ENCODE measurements around the gene XRCC4. TPM values are rescaled to one million over a fixed set of nuclear protein-coding genes. Genes with fewer than 3 reads are reported as not detected.
A peak's percentile ranks its signal among the peaks of the same experiment; 100 is the strongest.

The XRCC4 gene
- polyA plus RNA-seq, 4 donors: 9.1 to 12.4 (median 10.8) TPM

GRCh38 chr5:83097689-83098231, 20.4 kb downstream of the XRCC4 start:
- DNase-seq (peak; percentile 75 to 76), FAIRE-seq (peak; percentile 78)
- 20 to 37% (median 35%) methylated on average over 2 of the region's 2 CpGs for WGBS, 3 donors
- Histone ChIP-seq H3K27me3 (ENCODE audit: control insufficient read depth in 3 of 3, insufficient read depth in 3 of 3, low read length in 3 of 3) (no peaks in the 10 kb centered on the region), H3K4me1 (ENCODE audit: control insufficient read depth in 3 of 3, insufficient read depth in 2 of 3, low read depth in 1 of 3, low read length in 2 of 3) (peaks cover 2 to 29% (median 3%) of the 10 kb centered on the region in 3 donors), H3K9me3 (ENCODE audit: control insufficient read depth in 2 of 2, insufficient read depth in 1 of 2, low read depth in 1 of 2, low read length in 1 of 2) (peaks cover 0 to 22% of the 10 kb centered on the region in 2 donors), H3K4me3 (ENCODE audit: low read depth in 1 of 3, low read length in 3 of 3) (no peak overlapping the region), H3K36me3 (ENCODE audit: control insufficient read depth in 3 of 3, insufficient read depth in 2 of 3, low read depth in 1 of 3, low read length in 3 of 3) (peaks cover 0 to 4% (median 0%) of the 10 kb centered on the region in 3 donors), H3K27ac (ENCODE audit: low read depth in 1 of 3, low read length in 2 of 3) (peak overlapping the region in 1 of 3 donors; percentile 39)

- H3K4me1 ChIP-seq (ENCODE audit: control insufficient read depth in 3 of 3, insufficient read depth in 2 of 3, low read depth in 1 of 3, low read length in 2 of 3): peaks cover 2 to 29% (median 3%) of the 10 kb centered on the region in 3 donors
- no peak overlapping the region for H3K4me3 ChIP-seq (ENCODE audit: low read depth in 1 of 3, low read length in 3 of 3)
- peak overlapping the region in 1 of 3 donors; percentile 4 for H3K27ac ChIP-seq (ENCODE audit: low read depth in 1 of 3, low read length in 2 of 3)
- DNase-seq (peak in 1 of 2 donors; percentile 5), FAIRE-seq (no peak)
- H3K27me3 ChIP-seq (ENCODE audit: control insufficient read depth in 3 of 3, insufficient read depth in 3 of 3, low read length in 3 of 3): no peaks in the 10 kb centered on the region
- peaks cover 0 to 19% of the 10 kb centered on the region in 2 donors for H3K9me3 ChIP-seq (ENCODE audit: control insufficient read depth in 2 of 2, insufficient read depth in 1 of 2, low read depth in 1 of 2, low read length in 1 of 2)
- peaks cover 0 to 4% (median 0%) of the 10 kb centered on the region in 3 donors for H3K36me3 ChIP-seq (ENCODE audit: control insufficient read depth in 3 of 3, insufficient read depth in 2 of 3, low read depth in 1 of 3, low read length in 3 of 3)
These were observed 21.7 kb downstream of the XRCC4 start for GRCh38 chr5:83099001-83099400.

GRCh38 chr5:83099445-83099844, 22.1 kb downstream of the XRCC4 start:
- no peak for FAIRE-seq
- WGBS, 3 donors: 29 to 63% (median 38%) methylated on average over 1 of the region's 1 CpG
- DNase-seq: peak; percentile 37 to 59

GRCh38 chr5:83101514-83101913, 24.2 kb downstream of the XRCC4 start:
- FAIRE-seq (no peak), DNase-seq (no peak)
- Histone ChIP-seq H3K36me3 (ENCODE audit: control insufficient read depth in 3 of 3, insufficient read depth in 2 of 3, low read depth in 1 of 3, low read length in 3 of 3) (no peaks in the 10 kb centered on the region), H3K4me3 (ENCODE audit: low read depth in 1 of 3, low read length in 3 of 3) (no peak overlapping the region), H3K27ac (ENCODE audit: low read depth in 1 of 3, low read length in 2 of 3) (no peak overlapping the region), H3K9me3 (ENCODE audit: control insufficient read depth in 2 of 2, insufficient read depth in 1 of 2, low read depth in 1 of 2, low read length in 1 of 2) (no peaks in the 10 kb centered on the region), H3K27me3 (ENCODE audit: control insufficient read depth in 3 of 3, insufficient read depth in 3 of 3, low read length in 3 of 3) (no peaks in the 10 kb centered on the region), H3K4me1 (ENCODE audit: control insufficient read depth in 3 of 3, insufficient read depth in 2 of 3, low read depth in 1 of 3, low read length in 2 of 3) (peaks cover 0 to 26% (median 2%) of the 10 kb centered on the region in 3 donors)
- 86 to 94% (median 89%) methylated on average over 1 of the region's 1 CpG for WGBS, 3 donors

More at GRCh38 chr5:83099445-83099844, 22.1 kb downstream of the XRCC4 start:
- peaks cover 2 to 29% (median 3%) of the 10 kb centered on the region in 3 donors for H3K4me1 ChIP-seq (ENCODE audit: control insufficient read depth in 3 of 3, insufficient read depth in 2 of 3, low read depth in 1 of 3, low read length in 2 of 3)
- peaks cover 0 to 4% (median 0%) of the 10 kb centered on the region in 3 donors for H3K36me3 ChIP-seq (ENCODE audit: control insufficient read depth in 3 of 3, insufficient read depth in 2 of 3, low read depth in 1 of 3, low read length in 3 of 3)
- H3K4me3 ChIP-seq (ENCODE audit: low read depth in 1 of 3, low read length in 3 of 3): no peak overlapping the region
- H3K27me3 ChIP-seq (ENCODE audit: control insufficient read depth in 3 of 3, insufficient read depth in 3 of 3, low read length in 3 of 3): no peaks in the 10 kb centered on the region
- H3K9me3 ChIP-seq (ENCODE audit: control insufficient read depth in 2 of 2, insufficient read depth in 1 of 2, low read depth in 1 of 2, low read length in 1 of 2): peaks cover 0 to 16% of the 10 kb centered on the region in 2 donors
- peak overlapping the region in 1 of 3 donors; percentile 47 for H3K27ac ChIP-seq (ENCODE audit: low read depth in 1 of 3, low read length in 2 of 3)

GRCh38 chr5:83102364-83102980, 25.1 kb downstream of the XRCC4 start:
- Histone ChIP-seq H3K9me3 (ENCODE audit: control insufficient read depth in 2 of 2, insufficient read depth in 1 of 2, low read depth in 1 of 2, low read length in 1 of 2) (no peaks in the 10 kb centered on the region), H3K4me1 (ENCODE audit: control insufficient read depth in 3 of 3, insufficient read depth in 2 of 3, low read depth in 1 of 3, low read length in 2 of 3) (peaks cover 0 to 16% (median 2%) of the 10 kb centered on the region in 3 donors), H3K4me3 (ENCODE audit: low read depth in 1 of 3, low read length in 3 of 3) (no peak overlapping the region), H3K27me3 (ENCODE audit: control insufficient read depth in 3 of 3, insufficient read depth in 3 of 3, low read length in 3 of 3) (no peaks in the 10 kb centered on the region), H3K36me3 (ENCODE audit: control insufficient read depth in 3 of 3, insufficient read depth in 2 of 3, low read depth in 1 of 3, low read length in 3 of 3) (no peaks in the 10 kb centered on the region), H3K27ac (ENCODE audit: low read depth in 1 of 3, low read length in 2 of 3) (no peak overlapping the region)
- DNase-seq: peak in 1 of 2 donors; percentile 27
- no peak for FAIRE-seq

GRCh38 chr5:83104021-83104420, 26.7 kb downstream of the XRCC4 start:
- DNase-seq (no peak), FAIRE-seq (no peak)
- H3K4me1 ChIP-seq (ENCODE audit: control insufficient read depth in 3 of 3, insufficient read depth in 2 of 3, low read depth in 1 of 3, low read length in 2 of 3): peaks cover 0 to 7% (median under 1%) of the 10 kb centered on the region in 3 donors
- no peak overlapping the region for H3K4me3 ChIP-seq (ENCODE audit: low read depth in 1 of 3, low read length in 3 of 3)
- H3K9me3 ChIP-seq (ENCODE audit: control insufficient read depth in 2 of 2, insufficient read depth in 1 of 2, low read depth in 1 of 2, low read length in 1 of 2): no peaks in the 10 kb centered on the region
- no peaks in the 10 kb centered on the region for H3K27me3 ChIP-seq (ENCODE audit: control insufficient read depth in 3 of 3, insufficient read depth in 3 of 3, low read length in 3 of 3)
- no peak overlapping the region for H3K27ac ChIP-seq (ENCODE audit: low read depth in 1 of 3, low read length in 2 of 3)
- H3K36me3 ChIP-seq (ENCODE audit: control insufficient read depth in 3 of 3, insufficient read depth in 2 of 3, low read depth in 1 of 3, low read length in 3 of 3): no peaks in the 10 kb centered on the region

GRCh38 chr5:83107692-83108420, 30.5 kb downstream of the XRCC4 start:
- 95 to 96% (median 95%) methylated on average over 3 of the region's 3 CpGs for WGBS, 3 donors
- H3K9me3 ChIP-seq (ENCODE audit: control insufficient read depth in 2 of 2, insufficient read depth in 1 of 2, low read depth in 1 of 2, low read length in 1 of 2): peaks cover 0 to 3% of the 10 kb centered on the region in 2 donors

GRCh38 chr5:83109380-83109779, 32.0 kb downstream of the XRCC4 start:
- DNase-seq: no peak
- Histone ChIP-seq H3K9me3 (ENCODE audit: control insufficient read depth in 2 of 2, insufficient read depth in 1 of 2, low read depth in 1 of 2, low read length in 1 of 2) (peaks cover 0 to 17% of the 10 kb centered on the region in 2 donors), H3K27me3 (ENCODE audit: control insufficient read depth in 3 of 3, insufficient read depth in 3 of 3, low read length in 3 of 3) (no peaks in the 10 kb centered on the region), H3K36me3 (ENCODE audit: control insufficient read depth in 3 of 3, insufficient read depth in 2 of 3, low read depth in 1 of 3, low read length in 3 of 3) (peaks cover 0 to 3% (median 0%) of the 10 kb centered on the region in 3 donors), H3K4me1 (ENCODE audit: control insufficient read depth in 3 of 3, insufficient read depth in 2 of 3, low read depth in 1 of 3, low read length in 2 of 3) (no peaks in the 10 kb centered on the region), H3K4me3 (ENCODE audit: low read depth in 1 of 3, low read length in 3 of 3) (no peak overlapping the region), H3K27ac (ENCODE audit: low read depth in 1 of 3, low read length in 2 of 3) (no peak overlapping the region)
- WGBS, 3 donors: 66 to 90% (median 78%) methylated on average over 1 of the region's 1 CpG
- no peak for FAIRE-seq

More at GRCh38 chr5:83107692-83108420, 30.5 kb downstream of the XRCC4 start:
- H3K4me3 ChIP-seq (ENCODE audit: low read depth in 1 of 3, low read length in 3 of 3): no peak overlapping the region
- DNase-seq (no peak), FAIRE-seq (no peak)
- H3K27ac ChIP-seq (ENCODE audit: low read depth in 1 of 3, low read length in 2 of 3): no peak overlapping the region
- no peaks in the 10 kb centered on the region for H3K4me1 ChIP-seq (ENCODE audit: control insufficient read depth in 3 of 3, insufficient read depth in 2 of 3, low read depth in 1 of 3, low read length in 2 of 3)
- no peaks in the 10 kb centered on the region for H3K27me3 ChIP-seq (ENCODE audit: control insufficient read depth in 3 of 3, insufficient read depth in 3 of 3, low read length in 3 of 3)
- H3K36me3 ChIP-seq (ENCODE audit: control insufficient read depth in 3 of 3, insufficient read depth in 2 of 3, low read depth in 1 of 3, low read length in 3 of 3): no peaks in the 10 kb centered on the region

Data from small intestine (tissue), 7 donors.